Measurements from ENCODE around the gene C17orf113.
"Not testable (repeated sequence)": the region's sequence is repeated elsewhere in the genome, so short reads cannot be mapped to it uniquely, and the experiment has no call there.

Gene C17orf113

DNA sequence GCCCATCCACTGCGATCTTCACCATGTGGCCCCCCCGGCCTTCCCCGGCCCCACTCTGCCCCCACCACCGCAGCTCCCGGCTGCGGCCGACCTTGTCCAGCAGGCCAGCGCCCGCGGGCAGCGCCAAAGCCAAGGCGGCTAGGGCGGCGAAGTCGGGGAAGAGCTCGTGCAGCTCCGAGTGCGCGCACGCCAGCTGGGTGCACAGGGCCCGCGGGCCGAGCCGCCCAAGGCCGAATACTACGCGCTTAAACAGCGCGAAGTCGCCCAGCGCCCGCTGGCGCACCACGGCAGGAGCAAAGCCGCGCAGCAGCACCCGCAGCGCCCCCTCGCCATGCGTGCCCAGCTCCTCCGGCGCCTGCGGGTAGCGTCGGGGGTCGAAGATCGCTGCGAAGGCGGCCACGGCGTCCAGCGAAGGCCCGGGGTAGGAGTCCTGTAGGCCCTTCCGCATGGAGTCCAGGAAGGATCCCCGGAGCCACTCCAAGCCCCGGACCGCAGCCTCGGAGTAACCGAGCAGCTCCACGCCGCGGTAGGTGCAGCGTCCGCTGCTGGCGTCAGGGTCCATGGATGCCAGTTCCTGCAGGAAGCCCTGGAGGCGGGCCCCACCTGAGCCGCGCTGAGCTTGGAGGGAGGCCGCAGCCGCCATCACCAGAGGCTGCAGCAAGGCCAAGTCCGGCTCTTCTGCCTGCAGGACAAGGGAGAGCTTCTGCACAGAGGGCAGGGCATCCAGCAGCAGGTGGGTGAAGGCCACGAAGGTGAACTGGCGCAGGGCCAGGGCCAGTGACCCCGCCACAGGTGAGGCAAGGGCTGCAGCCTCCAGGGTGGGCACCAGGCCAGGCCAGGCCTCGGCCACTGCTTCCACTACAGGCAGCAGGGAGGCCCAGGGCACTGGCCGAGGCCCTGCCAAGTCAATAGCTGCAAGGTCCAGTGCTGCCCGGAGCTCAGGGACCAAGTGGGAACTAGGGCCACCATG, 10.3 kb downstream of the C17orf113 start:
- DNase-seq = no peak

DNA sequence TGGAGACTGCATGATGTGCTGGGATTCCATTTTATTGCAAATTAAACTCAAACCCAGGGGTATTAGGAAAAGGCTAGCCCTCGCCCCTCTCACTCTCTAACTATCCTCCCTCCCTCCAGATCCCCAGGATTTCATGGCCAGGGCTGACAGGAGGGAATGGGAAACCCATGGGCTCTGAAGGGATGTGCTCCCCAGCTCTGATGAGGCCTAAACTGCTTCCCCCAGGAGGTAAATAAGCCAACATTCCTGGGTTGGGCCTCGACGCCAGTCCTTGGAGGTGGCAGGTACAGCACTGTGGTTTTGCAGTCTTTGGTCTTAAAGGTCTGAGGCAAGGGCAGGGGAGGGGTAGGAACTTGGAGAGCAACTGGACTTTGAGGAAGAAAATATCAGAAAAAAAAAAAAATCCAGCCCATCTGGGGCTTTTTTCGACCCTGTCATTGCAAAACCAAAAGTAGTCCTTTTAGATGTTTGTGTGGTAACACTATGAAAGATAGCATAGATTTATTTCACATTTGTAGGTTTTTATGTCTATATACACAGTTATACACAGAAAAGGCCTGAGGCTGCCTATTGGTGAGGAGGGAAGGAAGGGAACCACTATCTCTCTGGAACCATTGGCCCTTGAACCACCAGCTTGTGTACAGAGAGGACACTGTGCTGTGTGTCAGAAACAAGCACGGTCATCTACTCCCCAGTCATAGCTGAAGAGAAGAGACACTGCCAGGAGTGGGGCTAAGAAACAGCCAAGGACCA, 12.0 kb downstream of the C17orf113 start:
- DNase-seq = no peak

DNA sequence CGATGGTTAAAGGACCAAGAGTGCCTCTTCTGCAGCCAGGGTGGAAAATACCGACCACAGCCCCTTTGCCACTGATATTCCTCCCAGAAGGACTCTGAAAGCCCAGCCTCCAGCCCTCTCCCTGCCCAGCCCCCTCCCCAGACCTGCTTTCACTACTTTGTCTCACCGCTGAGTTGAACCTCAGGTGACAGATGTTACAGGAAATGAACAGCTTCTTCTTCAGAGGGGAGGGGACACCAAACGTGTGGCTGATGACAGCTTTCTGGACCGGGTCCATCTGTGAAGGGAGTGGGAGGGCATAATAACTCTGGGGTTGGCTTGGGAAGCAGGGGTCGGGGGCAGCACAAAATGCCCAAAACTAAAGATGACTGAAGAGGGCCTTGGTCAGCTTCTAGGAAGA, 16.3 kb downstream of the C17orf113 start:
- DNase-seq = no peak

DNA sequence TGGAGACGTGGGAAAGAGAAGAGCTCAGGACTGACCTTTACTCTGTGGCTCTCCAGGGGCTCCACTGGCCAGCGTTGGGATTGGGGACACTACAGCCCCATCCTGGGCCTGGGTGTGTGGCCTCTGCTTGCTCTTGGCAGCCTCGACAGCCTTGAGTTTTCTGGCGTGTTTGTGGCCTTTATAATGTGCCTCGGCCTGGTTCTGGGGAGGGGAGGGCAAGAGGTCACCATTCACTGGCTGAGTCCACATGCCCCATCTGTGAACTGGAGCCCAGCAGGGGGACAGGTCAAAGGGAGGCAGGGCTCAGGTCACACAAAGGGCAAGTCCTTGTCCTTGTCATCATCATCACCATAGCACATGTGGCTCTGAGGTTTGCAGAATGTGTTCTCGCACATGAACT, 18.8 kb downstream of the C17orf113 start:
- DNase-seq = no peak

DNA sequence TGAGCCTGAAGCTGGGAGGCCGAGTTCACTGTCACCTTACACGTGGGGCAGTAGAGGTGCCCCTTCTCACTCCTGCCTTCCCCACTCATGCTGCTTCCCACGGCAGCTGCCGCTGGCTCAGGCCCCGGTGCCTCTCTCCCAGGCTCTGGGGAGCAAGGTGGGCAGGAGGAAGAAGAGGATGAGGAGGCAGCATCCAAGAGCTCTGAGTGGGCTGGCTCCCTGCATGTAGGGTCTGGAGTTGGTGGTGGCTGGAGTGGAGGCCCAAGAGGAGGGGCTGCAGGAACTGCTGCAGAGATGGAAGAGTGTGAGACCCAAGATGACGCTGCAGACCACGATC, 21.6 kb downstream of the C17orf113 start:
- DNase-seq = no peak

DNA sequence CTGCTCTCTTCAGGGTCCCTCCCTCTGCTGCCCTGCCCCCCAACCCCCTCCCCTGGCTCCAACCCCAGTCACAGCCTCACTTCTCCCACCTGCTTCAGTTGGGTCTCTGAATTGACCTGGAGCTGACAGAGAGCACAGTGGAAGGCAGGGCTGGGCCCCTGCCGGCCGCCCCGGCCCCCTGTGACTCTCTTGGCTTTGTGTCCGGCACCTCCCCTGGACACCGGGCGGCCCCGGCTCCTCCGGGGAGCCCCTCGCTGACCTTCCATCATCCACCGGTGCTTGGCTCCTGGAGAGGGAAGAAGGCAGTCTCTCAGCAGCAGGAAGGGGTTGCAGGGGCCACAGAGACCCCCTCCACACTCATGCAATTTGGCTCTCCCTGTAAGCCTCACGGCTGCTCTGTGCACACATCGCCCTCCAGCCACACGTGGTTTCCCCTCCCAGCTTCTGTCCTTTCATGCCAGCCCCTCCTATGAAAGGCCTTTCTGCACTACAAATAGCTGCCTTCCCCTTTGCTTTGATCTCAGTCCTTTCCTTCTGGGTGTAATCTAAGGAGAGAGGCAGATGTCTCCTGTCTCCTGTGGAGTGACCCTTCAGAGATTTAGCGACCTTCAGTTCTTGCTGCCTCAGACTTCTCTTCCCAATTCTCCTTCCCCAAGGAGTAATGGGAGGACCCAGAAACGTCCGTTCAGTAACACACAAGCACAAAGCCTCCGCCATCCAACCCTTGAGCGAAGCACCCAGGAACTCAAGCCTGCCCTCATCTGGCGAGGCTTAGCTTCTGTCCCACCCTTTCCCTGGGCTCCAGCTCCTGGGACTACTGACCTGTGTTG, 22.2 kb downstream of the C17orf113 start:
- DNase-seq = no peak

DNA sequence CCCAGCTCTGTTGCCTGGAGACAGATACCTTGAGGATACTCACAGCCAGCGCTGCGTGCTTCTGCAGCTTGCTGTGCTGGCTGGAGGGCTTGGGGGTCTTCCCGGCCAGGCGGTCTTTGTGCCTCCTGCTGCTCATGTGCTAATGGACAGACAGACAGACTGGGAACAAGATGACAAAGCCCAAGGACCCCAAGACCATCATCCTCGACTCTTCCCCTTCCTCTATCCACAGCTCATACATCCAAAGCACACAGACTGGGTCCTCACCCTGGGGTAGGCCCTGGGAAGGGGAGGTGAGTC, 22.9 kb downstream of the C17orf113 start:
- no peak for DNase-seq

DNA sequence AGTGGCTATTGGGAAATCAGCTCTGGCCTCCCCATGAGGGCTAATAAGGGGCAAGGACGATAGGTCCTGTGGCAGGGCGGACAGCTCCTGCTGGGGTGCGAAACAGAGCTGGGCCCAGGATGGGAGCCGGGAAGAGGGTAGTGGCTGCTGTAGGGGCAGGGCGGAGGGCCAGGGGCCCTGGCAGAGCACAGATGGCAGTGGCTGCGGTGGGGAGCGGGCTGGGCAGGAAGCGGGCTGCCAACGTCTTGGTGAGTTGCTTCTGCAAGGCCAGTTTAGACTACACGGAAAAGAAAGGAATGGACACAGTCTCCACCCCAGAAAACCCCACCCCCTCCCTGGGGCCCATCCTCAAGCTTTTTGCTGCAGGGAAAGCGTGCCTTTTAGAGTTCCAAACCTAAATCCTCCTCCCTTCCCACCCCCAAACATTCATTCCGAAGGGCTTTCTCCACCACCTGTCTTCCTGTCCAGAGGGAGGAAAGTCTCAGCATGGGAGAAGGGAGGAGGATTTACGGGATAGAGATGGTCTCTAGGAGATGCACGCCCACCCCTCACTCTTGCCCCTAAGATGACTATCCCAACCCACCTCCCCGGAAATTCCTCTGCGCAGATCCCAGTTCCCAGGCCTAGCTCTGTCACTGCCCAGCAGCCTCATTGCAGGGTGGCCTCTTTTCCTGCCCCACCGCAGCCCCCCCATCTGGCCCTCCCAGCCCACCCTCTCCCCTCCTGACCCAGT, 23.4 kb downstream of the C17orf113 start:
- no peak for DNase-seq

DNA sequence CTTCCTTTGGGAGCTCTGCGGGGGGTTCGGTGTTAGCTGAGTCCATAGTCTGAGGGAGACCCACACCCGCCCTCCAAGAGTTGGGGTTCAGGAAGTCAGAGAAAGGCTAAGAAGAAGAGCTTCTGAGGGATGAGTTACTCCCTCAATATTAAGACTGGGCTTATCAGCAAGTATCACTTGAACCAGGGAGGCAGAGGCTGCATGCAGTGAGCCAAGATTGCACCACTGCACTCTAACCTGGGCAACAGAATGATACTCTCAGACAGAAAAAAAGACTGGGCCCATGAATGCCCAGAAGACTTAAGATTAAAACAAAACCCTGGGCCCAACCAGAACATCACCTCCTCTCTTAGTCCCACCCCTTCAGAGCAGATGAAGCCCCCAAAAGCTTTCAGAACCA, 24.5 kb downstream of the C17orf113 start:
- no peak for DNase-seq

DNA sequence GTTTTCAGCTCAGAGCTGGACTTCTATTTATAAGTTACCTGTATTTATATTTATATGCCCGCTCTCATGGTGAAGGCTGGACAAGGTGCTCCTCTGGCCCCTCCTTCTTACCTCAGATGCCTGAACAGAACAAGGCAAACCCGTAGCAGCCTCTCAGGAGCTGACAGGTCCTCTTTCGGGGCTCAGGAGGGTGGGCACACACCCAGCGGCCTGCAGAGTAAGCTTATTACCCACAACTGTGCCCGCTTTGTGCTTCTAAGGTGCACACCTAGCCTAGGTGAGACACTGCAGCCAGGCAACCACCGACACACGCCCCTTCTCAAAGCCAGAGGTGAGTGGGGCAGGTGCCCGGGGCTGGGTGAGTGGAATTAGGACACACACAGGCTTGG, 25.2 kb downstream of the C17orf113 start:
- DNase-seq = no peak

DNA sequence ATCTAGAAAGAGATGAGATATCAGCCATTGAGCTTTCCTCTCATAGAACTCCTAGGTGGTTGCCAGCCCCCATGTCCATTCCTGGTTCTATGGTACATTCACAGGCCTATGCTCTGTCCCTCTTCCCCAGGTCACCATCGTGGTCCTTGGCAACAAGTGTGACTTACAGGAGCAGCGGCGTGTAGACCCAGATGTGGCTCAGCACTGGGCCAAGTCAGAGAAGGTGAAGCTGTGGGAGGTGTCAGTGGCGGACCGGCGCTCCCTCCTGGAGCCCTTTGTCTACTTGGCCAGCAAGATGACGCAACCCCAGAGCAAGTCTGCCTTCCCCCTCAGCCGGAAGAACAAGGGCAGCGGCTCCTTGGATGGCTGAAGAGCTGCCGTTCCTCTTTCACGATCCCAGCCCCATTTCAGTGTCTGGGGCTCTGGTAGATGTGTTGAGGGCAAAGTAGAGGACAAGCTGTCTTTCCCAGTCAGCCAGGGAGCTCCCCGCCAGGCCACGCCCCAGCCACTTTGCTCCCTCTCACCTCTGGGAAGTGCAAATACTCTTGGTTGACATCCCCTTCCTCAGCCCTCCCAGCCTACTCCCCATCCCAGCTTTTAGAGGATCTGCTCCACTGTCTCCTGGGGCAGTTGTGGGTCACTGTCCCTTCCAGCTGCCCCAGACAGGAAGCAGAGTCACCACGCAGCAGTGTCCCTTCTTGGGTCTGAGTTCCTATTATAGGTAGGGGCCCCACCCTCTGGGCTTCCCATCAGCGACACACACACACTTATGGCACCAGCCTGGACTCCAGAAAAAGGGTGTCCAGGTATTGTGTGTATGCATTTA, 26.7 kb downstream of the C17orf113 start:
- no peak for DNase-seq

DNA sequence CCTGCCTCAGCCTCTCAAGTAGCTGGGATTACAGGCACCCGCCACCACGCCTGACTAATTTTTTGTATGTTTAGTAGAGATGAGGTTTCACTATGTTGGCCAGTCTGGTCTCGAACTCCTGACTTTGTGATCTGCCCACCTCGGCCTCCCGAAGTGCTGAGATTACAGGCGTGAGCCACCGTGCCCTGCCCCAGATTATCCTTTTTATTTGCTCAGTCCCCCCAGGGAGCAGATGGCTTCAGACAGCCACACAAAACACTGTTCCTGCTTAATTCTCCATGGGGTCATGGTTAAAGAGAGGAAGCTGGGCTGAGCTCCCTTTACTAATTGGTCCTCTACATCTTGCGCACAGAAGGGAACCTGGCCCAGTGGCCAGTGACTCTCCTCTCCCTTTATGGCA, 29.6 kb downstream of the C17orf113 start:
- not testable (repeated sequence) for DNase-seq

DNA sequence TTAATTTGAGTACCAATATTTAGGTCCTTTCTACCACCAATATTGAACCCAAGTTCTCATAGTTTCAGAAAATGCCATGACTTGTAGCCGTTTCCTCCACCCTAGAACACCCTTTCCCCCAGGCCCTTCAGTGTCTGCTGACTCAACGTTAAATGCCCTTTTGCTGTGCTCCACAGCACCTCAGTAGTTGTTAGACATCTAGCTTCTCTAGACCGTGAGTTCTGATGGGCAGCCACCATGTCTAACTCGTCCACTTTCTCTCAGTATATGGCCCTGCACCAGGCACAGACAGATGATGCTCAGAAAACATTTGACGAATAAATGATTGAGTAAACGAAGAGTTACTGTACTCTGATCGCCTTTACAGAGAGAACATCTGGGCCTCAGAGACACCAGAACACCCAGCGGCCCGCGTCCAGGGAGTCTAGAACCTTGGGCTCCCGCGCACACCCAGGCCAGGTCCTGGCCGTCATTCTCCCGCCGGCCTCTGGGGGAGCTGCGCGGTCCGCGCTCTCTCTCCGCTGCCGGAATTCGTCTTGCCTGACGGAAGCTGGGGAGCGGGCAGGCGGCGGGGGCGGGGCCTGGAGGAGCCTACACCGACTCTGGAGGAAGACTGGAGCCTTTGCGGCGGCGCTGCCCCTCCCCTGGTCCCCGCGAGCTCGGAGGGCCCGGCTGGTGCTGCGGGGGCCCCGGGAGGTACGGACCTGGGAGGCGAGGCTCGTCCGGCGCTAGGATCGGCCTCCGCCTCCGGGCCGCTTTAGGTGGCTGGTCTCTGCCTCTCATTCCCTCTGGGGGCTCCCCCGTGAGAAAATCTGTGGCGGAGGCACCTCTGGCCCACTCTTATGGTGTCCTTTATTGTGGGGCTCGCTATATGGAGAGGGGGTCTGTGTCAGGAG, 30.6 kb downstream of the C17orf113 start, which contains the start of gene NKIRAS2:
NKIRAS2 (plus strand) TSS at position 582 of the 896 bp plus-strand sequence. CDS start 1,488 bp downstream, outside the sequence.
- peak; percentile 96 for DNase-seq

DNA sequence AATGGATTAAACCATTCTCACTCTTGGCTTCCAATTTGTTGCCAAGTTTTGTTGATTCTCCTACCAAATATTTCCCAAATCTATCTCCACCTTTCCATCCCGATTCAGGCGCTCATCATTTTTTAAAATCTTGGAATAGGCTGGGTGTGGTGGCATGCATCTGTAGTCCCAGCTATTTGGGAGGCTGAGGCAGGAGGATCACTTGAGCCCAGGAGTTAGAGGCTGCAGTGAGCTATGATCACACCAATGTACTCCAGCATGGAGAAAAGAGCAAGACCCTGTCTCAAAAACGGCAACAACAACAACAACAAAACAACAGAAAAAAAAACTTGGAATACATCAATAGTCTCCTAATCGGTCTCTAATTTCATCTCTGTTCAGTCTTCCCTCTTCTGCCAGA, 31.4 kb downstream of the C17orf113 start:
- no peak for DNase-seq

DNA sequence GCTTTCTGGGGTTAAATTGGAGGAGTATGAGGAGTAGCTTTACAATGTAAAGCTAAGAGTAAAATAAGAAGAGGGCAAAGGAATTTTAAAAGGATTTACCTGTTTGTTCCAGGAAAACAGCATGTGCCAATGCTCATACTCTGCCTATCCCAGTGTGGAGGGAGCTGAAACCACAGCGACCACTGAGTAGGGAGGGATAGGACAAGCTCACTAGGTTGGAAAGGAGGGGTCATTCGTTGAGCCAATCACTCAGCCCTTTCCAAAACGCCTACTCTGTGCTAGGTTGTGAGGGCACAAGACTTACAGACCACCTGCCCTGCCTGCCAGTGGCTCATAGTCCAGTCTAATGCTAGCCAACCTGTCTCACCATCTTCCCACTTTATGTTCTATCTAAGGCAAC, 32.1 kb downstream of the C17orf113 start:
- no peak for DNase-seq

DNA sequence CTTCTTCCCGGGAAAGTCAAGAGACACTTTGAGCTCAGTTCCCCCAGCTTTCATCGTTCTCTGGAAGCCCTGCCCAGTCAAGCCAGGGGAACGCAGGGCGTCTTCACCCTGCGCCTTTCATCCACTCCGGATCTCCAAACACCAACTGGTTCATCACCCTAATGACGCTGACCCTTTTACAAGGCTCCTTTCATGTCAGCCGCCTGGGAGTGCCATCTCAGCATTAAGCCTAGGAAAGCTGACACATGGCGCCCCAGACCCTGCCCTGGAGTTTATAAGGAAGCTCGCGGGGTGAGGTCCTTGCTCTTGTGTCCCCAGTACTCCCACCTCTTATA, 32.6 kb downstream of the C17orf113 start:
- no peak for DNase-seq

DNA sequence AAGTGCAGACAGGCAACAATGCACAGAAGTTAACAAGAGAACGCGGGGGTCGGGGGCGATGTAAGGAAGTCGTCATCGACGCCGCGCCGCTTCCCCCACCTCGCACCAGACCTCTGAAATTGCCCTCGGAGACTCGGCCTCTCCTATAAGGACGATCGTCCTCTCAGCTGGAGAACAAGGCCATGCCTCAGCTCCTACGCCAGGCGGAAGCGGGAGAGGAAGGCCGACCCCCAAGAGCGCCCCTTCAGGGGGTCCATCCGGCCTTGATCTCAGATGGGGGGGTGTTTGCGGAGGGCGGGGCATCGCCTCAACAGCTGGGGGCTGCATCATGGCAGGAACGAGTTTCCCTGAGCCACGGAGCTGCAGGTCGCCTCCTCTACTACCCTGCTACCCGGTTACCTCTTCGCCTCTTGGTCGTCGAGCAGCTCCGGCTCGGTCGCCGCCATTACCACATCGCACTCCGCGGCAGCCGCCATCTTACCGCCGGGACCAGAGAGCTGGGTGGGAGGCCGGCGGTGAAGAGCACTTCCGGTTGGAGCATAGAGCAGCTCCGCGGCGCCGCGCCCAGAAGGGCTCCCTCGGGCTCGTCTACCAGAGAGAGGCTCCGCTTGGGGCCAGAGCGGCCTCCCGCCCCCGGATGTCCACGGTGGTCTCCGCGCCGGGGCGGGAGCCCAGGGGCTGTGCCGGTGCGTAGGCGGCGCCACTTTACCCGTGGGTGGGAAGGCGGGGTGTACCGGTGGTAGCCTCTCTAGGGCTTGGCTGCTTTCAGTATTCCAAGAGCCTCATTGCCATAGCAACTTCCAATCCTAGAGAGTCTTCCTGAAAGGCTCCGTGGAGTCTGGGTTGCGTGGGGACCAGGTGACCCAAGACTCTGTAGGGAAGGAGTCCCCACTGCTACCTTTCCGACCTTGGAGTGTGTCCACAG, 33.2 kb downstream of the C17orf113 start, which contains the start of gene DNAJC7:
DNAJC7 (minus strand) TSS at position 499 of the 925 bp plus-strand sequence; CDS start at position 476, 23 bp downstream.
- peak; percentile 95 for DNase-seq

DNA sequence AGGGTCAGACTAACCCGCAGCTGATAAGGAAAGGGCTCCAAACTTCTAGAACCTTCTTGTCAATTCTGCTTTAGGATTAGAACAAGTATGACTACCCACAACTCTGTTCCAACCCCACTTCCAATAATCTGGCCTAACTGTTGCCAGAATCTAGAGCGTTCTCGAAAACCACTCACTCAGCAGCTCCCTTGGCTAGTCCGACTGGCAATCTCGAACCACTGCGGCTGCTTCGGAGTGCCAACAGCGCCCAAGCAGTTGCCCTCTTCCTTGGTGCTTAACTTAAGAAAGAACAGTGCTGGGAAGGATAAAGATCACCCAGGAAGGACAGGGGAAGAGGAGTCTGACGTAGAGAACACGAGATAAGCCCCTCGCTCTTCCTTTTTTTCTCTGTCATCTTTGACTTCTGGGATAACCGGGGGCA, 34.0 kb downstream of the C17orf113 start:
- DNase-seq = peak; percentile 21

DNA sequence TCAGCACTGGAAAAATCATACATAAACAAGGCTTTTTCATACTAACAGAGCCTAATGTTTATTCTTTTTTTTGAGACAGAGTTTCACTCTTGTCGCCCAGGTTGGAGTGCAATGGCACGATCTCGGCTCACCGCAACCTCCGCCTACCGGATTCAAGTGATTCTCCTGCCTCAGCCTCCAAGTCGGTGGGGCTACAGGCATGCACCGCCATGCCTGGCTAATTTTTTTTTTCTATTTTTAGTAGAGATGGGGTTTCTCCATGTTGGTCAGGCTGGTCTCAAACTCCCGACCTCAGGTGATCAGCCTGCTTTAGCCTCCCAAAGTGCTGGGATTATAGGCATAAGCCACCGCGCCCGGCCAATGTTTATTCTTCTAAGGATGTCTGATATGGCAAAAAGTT, 36.7 kb downstream of the C17orf113 start:
- not testable (repeated sequence) for DNase-seq
